ENCODE measurements around the gene RSPRY1.

The RSPRY1 gene

GRCh38 chr16:57152096-57153093 lies 33.7 kb upstream of the RSPRY1 start:
- no peak for DNase-seq

GRCh38 chr16:57153841-57154240 lies 32.3 kb upstream of the RSPRY1 start:
- no peak for DNase-seq

GRCh38 chr16:57155702-57156350 lies 30.3 kb upstream of the RSPRY1 start:
- DNase-seq, result no peak

GRCh38 chr16:57156351-57156703 lies 29.8 kb upstream of the RSPRY1 start:
- DNase-seq, result no peak

GRCh38 chr16:57157533-57157932 lies 28.6 kb upstream of the RSPRY1 start:
- no peak for DNase-seq

- no peak for DNase-seq
Measured at GRCh38 chr16:57159447-57159846, 26.7 kb upstream of the RSPRY1 start.

- no peak for DNase-seq
Measured at GRCh38 chr16:57163842-57164241, 22.3 kb upstream of the RSPRY1 start.

- no peak for DNase-seq
Measured at GRCh38 chr16:57165483-57165882, 20.6 kb upstream of the RSPRY1 start.

- no peak for DNase-seq
Measured at GRCh38 chr16:57165938-57166337, 20.2 kb upstream of the RSPRY1 start.

GRCh38 chr16:57166451-57166850 lies 19.7 kb upstream of the RSPRY1 start:
- no peak for DNase-seq

- no peak for DNase-seq
Measured at GRCh38 chr16:57166951-57167350, 19.2 kb upstream of the RSPRY1 start.

- no peak for DNase-seq
Measured at GRCh38 chr16:57167538-57167937, 18.6 kb upstream of the RSPRY1 start.

- DNase-seq, result no peak
Measured at GRCh38 chr16:57167953-57168352, 18.2 kb upstream of the RSPRY1 start.

- DNase-seq, result no peak
Measured at GRCh38 chr16:57169327-57169726, 16.8 kb upstream of the RSPRY1 start.

- no peak for DNase-seq
Measured at GRCh38 chr16:57172721-57173290, 13.3 kb upstream of the RSPRY1 start.

- no peak for DNase-seq
Measured at GRCh38 chr16:57175896-57176295, 10.2 kb upstream of the RSPRY1 start.

- no peak for DNase-seq
Measured at GRCh38 chr16:57178196-57178595, 7.9 kb upstream of the RSPRY1 start.

- DNase-seq, result no peak
Measured at GRCh38 chr16:57178793-57179212, 7.3 kb upstream of the RSPRY1 start.

- no peak for DNase-seq
Measured at GRCh38 chr16:57179215-57179828, 6.8 kb upstream of the RSPRY1 start.

GRCh38 chr16:57184113-57184512 lies 2.0 kb upstream of the RSPRY1 start:
- no peak for DNase-seq

- peak in 1 of 2 experiments; percentile 12 for DNase-seq
Measured at GRCh38 chr16:57184887-57185445, 1.2 kb upstream of the RSPRY1 start.

- no peak for DNase-seq
Measured at GRCh38 chr16:57185446-57185944, 634 bp upstream of the RSPRY1 start.

Data from cerebellar nuclear complex (tissue), 1 donor.